GM19328 (cell line): ENCODE results near the gene GAS2.

Experiments
- ATAC-seq: cut with Tn5 transposase; IDR thresholded peaks from one replicate; pipeline ENCODE4 v1.9.1; 2021; ENCODE audit warnings: mild to moderate bottlenecking, moderate library complexity; ENCODE audit not compliant: unreplicated experiment

The GAS2 gene

GRCh38 chr11:22859756-22860155 lies 193.3 kb downstream of the GAS2 start:
- ATAC-seq: no peak

GRCh38 chr11:22860241-22860640 lies 193.8 kb downstream of the GAS2 start, which contains the start of gene CCDC179:
Gene CCDC179, minus strand, starts transcription at chr11:22860474. Its CDS starts 53 bp downstream, at chr11:22860421.
- no peak for ATAC-seq
